ENCODE measurements around the gene KSR2.

- TF ChIP-seq CTCF (IDR thresholded peaks at IDR 0.05), result no peak
- no peak for TF ChIP-seq POLR2A (IDR thresholded peaks at IDR 0.05)
- TF ChIP-seq POLR2AphosphoS5 (IDR thresholded peaks at IDR 0.05), result no peak
These were observed 108.7 kb downstream of the KSR2 start for GRCh38 chr12:117860111-117860510.
